Measurements from ENCODE around the gene OPCML. TPM values are rescaled to one million over a fixed set of nuclear protein-coding genes. Genes with fewer than 3 reads are reported as not detected.

The OPCML gene
- total RNA-seq, 4 donors from 2014 or later, result not detected

DNA sequence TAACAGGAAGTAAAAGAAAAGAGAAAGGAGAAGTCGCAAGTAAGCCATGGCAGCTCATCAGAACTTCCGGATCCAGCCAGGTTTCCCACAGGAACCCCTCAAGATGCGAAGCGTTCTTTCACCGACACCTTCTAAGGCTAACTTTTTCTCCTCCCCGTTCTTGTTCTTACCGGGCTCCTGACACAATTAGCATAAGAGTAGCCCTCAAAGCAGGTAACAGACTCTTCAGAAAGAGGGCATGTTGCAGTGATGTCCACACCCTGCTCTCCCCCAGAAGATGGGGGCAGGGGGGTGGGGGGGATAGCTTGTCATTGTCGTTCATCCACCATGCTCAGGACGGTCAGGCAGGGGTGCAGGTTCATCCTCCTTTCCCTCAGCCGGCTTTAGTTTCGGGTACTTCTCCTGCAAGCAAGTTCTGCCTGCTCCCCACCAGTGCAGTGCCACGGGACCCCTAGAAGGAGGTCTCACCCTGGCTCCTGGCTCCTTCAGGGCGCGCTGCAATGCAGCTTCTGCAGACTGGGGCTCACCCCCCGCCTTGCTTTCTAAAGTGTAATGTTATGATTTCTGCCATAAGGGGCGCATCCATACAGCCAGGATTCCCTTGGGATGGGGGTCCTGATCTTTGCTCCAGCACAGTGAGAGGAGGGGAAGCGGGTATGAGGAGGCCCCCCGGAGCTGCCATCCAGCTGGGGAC lies 2.3 kb downstream of the OPCML start:
- Histone ChIP-seq H3K4me3 (no peak overlapping the region), H3K27me3 (peaks cover 39% of the 10 kb centered on the region), H3K36me3 (no peaks in the 10 kb centered on the region), H3K4me1 (no peaks in the 10 kb centered on the region), H3K27ac (no peak overlapping the region), H3K9me3 (no peaks in the 10 kb centered on the region)
- TF ChIP-seq, protein P1, sequence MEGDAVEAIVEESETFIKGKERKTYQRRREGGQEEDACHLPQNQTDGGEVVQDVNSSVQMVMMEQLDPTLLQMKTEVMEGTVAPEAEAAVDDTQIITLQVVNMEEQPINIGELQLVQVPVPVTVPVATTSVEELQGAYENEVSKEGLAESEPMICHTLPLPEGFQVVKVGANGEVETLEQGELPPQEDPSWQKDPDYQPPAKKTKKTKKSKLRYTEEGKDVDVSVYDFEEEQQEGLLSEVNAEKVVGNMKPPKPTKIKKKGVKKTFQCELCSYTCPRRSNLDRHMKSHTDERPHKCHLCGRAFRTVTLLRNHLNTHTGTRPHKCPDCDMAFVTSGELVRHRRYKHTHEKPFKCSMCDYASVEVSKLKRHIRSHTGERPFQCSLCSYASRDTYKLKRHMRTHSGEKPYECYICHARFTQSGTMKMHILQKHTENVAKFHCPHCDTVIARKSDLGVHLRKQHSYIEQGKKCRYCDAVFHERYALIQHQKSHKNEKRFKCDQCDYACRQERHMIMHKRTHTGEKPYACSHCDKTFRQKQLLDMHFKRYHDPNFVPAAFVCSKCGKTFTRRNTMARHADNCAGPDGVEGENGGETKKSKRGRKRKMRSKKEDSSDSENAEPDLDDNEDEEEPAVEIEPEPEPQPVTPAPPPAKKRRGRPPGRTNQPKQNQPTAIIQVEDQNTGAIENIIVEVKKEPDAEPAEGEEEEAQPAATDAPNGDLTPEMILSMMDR (IDR thresholded peaks at IDR 0.05), result no peak
- no peak for TF ChIP-seq EP300 (IDR thresholded peaks at IDR 0.05; ENCODE audit: low read depth)
- TF ChIP-seq POLR2A (IDR thresholded peaks at IDR 0.05), result no peak
- TF ChIP-seq POLR2AphosphoS5 (IDR thresholded peaks at IDR 0.05), result no peak
- in situ Hi-C loops (cut with MboI; ENCODE audit: low pct_ligation_motif_present in 1 of 4, low pct_unique_long_range_greater_than_20kb in 1 of 4, low sequenced_read_pairs in 3 of 4) (no loop called here), intact Hi-C loops (cut with DNase I; ENCODE audit: low total_unique reads) (no loop called here)
- no peak for DNase-seq
- 38 to 40% methylated on average over 7 to 18 of the region's 18 CpGs for WGBS, 2 donors (ENCODE audit: low coverage in 1 of 2)

DNA sequence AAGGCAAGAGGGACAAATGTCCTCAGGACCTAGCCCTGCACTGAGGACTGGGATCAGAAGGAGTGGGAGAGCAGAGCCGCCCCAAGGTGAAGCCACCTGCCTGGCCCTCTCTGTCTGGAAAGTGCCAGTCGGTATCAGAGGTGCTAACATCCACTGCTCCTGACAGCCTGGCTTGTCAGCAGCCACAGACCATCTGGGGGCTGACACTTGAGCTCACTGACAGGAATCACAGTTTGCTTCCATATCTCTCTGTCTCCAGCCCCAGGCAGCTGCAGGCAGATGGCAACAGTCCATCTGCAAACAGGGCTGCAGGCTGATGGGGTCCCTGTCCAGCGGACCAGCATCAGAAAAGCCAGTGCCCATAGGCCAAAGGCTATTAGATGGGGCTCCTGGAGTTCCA lies 5.5 kb downstream of the OPCML start:
- in situ Hi-C loops (cut with MboI; ENCODE audit: low pct_ligation_motif_present in 1 of 4, low pct_unique_long_range_greater_than_20kb in 1 of 4, low sequenced_read_pairs in 3 of 4), result no loop called here
- Histone ChIP-seq H3K4me1 (no peaks in the 10 kb centered on the region), H3K4me3 (no peak overlapping the region), H3K27ac (no peak overlapping the region), H3K36me3 (no peaks in the 10 kb centered on the region), H3K9me3 (no peaks in the 10 kb centered on the region), H3K27me3 (peaks cover 29% of the 10 kb centered on the region)
- no peak for DNase-seq
- TF ChIP-seq, protein P1 (IDR thresholded peaks at IDR 0.05), result no peak
- TF ChIP-seq POLR2AphosphoS5 (IDR thresholded peaks at IDR 0.05), result no peak
- TF ChIP-seq POLR2A (IDR thresholded peaks at IDR 0.05), result no peak
- TF ChIP-seq EP300 (IDR thresholded peaks at IDR 0.05; ENCODE audit: low read depth), result no peak
- intact Hi-C loops (cut with DNase I; ENCODE audit: low total_unique reads), result no loop called here
- whole genome bisulfite sequencing, 2 donors (ENCODE audit: low coverage in 1 of 2), result 69% methylated on average over 2 of the region's 3 CpGs; no CpG with 5 or more reads in 1 of the 2 donors

DNA sequence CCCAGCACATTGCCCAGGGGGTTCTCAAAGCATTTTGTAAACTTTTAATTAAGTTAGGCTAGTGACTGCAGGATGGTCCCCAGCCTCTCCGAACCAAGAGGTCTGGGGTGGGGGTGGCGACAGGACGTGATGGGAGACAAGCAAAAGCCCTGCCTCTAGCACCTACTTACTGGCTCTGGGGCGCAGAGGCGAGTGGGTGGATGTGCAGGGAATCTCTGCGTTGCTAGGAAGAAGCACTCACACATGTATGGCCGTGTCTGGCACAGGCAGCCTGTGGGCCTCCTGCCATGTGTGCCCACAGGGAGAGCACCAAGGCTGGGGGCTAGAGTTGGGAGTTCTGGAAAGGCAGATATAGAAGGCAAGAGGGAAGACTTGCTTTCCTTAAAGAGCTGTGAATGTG lies 6.3 kb downstream of the OPCML start:
- no peak for DNase-seq
- TF ChIP-seq POLR2AphosphoS5 (IDR thresholded peaks at IDR 0.05), result no peak
- TF ChIP-seq, protein P1 (IDR thresholded peaks at IDR 0.05), result no peak
- in situ Hi-C loops (cut with MboI; ENCODE audit: low pct_ligation_motif_present in 1 of 4, low pct_unique_long_range_greater_than_20kb in 1 of 4, low sequenced_read_pairs in 3 of 4) (no loop called here), intact Hi-C loops (cut with DNase I; ENCODE audit: low total_unique reads) (no loop called here)
- H3K27ac ChIP-seq, result no peak overlapping the region
- H3K36me3 ChIP-seq, result no peaks in the 10 kb centered on the region
- H3K4me1 ChIP-seq, result no peaks in the 10 kb centered on the region
- peaks cover 21% of the 10 kb centered on the region for H3K27me3 ChIP-seq
- H3K4me3 ChIP-seq, result no peak overlapping the region
- H3K9me3 ChIP-seq, result no peaks in the 10 kb centered on the region
- 60 to 75% methylated on average over 1 to 7 of the region's 7 CpGs for WGBS, 2 donors (ENCODE audit: low coverage in 1 of 2)

DNA sequence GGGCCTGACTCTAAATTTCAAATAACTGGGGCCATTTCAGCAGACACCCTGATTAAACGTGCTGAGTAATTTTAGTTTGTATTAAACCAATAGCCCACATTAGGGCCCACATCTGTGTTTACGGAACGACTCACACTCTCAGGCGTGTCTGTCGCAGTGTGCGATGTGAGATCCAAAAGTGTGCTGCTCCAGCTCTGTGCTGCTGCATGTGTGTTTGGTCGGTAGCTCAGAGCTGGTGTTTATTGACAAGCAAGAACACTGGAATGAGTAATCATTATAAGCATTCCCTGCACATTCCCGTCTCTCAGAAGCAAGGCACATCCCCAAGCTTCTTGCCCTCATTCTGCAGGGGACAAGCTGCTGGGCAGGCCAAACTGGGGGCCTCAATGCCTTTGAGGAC lies 7.8 kb downstream of the OPCML start:
- H3K4me3 ChIP-seq, result no peak overlapping the region
- no peaks in the 10 kb centered on the region for H3K36me3 ChIP-seq
- in situ Hi-C loops (cut with MboI; ENCODE audit: low pct_ligation_motif_present in 1 of 4, low pct_unique_long_range_greater_than_20kb in 1 of 4, low sequenced_read_pairs in 3 of 4), result no loop called here
- intact Hi-C loops (cut with DNase I; ENCODE audit: low total_unique reads), result no loop called here
- no peak for DNase-seq
- peaks cover 6% of the 10 kb centered on the region for H3K27me3 ChIP-seq
- no peaks in the 10 kb centered on the region for H3K9me3 ChIP-seq
- TF ChIP-seq POLR2A (IDR thresholded peaks at IDR 0.05), result no peak
- TF ChIP-seq POLR2AphosphoS5 (IDR thresholded peaks at IDR 0.05), result no peak
- TF ChIP-seq EP300 (IDR thresholded peaks at IDR 0.05; ENCODE audit: low read depth), result no peak
- TF ChIP-seq, protein P1 (IDR thresholded peaks at IDR 0.05), result no peak
- WGBS, 2 donors (ENCODE audit: low coverage in 1 of 2), result 57 to 74% methylated on average over 6 to 8 of the region's 8 CpGs
- H3K4me1 ChIP-seq, result no peaks in the 10 kb centered on the region
- H3K27ac ChIP-seq, result no peak overlapping the region

Data from transverse colon (tissue), 4 donors.